HG03571 (cell line): Measurements from ENCODE around the gene PATE3.

Experiments used
- ATAC-seq: cut with Tn5 transposase; IDR thresholded peaks from one replicate; pipeline ENCODE4 v1.9.1; 2021; ENCODE audit not compliant: unreplicated experiment

Gene PATE3

DNA sequence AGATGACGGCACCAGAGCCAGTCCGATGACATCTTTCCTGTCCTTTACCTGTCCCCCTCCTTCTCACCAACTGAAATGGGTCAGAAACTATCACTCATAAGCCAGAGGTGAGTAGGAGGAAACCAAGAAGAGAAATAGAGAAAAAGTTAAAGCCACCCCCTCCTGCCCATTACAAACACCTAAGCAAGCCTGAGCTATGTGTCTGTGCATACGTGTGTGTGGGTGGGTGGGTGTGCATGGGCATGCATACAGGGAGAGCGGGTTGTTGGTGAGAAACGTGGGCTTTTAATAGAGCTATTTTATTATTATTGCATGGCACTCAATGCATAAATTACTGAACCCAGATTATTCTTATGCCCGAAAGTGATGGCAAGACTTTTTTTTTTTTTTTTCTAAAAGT is 47.8 kb downstream of the PATE3 start:
- ATAC-seq = no peak
